Prostate gland (tissue), 2 donors: Measurements from ENCODE around the gene PKP3.
A peak's percentile ranks its signal among the peaks of the same experiment; 100 is the strongest.

Experiments
- CTCF ChIP-seq, 4 experiments: fragments of 200-600 bp in 2 of 4; fragments of 450-650 bp in 2 of 4; sonication (generic) in 2 of 4; IDR thresholded peaks; 1 replicate in 3 of 4; 2 replicates in 1 of 4; pipeline ENCODE4 v1.5.1; 2016 to 2019; ENCODE audit warnings: antibody characterized with exemption in 4 of 4, mild to moderate bottlenecking in 2 of 4, moderate library complexity in 2 of 4
- POLR2A ChIP-seq: fragments of 450-650 bp; IDR thresholded peaks from one replicate; pipeline ENCODE4 v1.6.1; 2016; ENCODE audit warnings: antibody characterized with exemption, mild to moderate bottlenecking
- POLR2AphosphoS5 ChIP-seq: sonication (generic); formaldehyde crosslinking; IDR thresholded peaks from one replicate; pipeline ENCODE4 v1.6.1; 2017; ENCODE audit warnings: antibody characterized with exemption

- TF ChIP-seq CTCF (IDR thresholded peaks at IDR 0.05) (peak in 2 of 4 experiments; percentile 46 to 81), POLR2A (no peak), POLR2AphosphoS5 (peak; percentile 18)
Measured at GRCh38 chr11:363948-364761, 29.9 kb upstream of the PKP3 start.
